HG02885 (cell line): ENCODE measurements around the gene CERS2.
A peak's percentile ranks its signal among the peaks of the same experiment; 100 is the strongest.

ENCODE experiments used
- ATAC-seq: cut with Tn5 transposase; IDR thresholded peaks from one replicate; pipeline ENCODE4 v1.9.1; 2021; ENCODE audit warnings: mild to moderate bottlenecking; ENCODE audit not compliant: unreplicated experiment, poor library complexity

The CERS2 gene

DNA sequence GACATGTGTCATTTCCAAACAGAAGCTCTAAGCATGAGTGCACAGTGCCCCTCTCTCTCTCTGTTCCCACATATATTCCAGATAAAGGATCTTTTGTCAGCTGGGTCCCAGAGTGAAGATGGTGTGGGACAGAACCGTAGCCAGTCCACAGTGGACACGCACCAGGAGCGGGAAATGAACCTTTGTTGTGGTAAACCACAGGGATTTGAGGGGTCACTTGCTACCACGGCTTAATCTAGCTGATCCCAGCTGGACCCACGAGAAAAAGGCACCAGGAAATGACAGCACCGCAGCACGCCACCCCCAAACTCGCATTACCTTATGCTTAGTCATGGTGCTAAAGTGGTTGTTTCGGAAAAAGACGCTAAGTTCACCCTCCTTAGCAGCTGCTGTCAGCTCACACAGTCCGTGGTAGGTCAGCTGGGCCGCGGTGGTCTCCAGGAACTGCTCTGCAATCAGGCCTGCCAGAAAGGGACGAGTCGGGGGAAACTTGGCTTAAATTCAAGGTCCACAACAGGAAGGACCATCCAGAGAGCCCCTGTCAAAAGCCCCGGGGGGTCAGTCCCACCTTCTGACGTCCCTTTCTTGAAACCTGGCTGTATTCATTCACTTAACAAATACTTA is 24.5 kb upstream of the CERS2 start:
- no peak for ATAC-seq

DNA sequence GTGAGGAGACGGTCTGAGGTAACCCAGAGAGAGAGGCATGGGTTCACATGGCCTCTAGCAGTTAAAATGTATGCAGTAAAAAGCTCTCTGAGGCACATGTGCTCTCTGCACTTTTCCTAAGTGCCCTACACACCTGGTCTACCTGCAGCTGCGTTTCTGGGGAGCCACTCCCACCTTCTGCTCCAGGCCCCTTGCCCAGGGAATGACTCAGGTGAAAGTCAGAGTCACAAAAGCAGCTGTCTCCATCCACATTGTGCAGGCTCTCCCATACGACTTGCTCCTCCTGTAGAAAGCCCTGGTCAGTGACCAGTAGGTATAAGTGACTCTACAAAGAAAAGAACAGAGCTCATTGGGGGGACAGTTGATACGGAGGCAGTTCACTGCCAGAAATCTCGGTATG is 23.3 kb upstream of the CERS2 start:
- no peak for ATAC-seq

DNA sequence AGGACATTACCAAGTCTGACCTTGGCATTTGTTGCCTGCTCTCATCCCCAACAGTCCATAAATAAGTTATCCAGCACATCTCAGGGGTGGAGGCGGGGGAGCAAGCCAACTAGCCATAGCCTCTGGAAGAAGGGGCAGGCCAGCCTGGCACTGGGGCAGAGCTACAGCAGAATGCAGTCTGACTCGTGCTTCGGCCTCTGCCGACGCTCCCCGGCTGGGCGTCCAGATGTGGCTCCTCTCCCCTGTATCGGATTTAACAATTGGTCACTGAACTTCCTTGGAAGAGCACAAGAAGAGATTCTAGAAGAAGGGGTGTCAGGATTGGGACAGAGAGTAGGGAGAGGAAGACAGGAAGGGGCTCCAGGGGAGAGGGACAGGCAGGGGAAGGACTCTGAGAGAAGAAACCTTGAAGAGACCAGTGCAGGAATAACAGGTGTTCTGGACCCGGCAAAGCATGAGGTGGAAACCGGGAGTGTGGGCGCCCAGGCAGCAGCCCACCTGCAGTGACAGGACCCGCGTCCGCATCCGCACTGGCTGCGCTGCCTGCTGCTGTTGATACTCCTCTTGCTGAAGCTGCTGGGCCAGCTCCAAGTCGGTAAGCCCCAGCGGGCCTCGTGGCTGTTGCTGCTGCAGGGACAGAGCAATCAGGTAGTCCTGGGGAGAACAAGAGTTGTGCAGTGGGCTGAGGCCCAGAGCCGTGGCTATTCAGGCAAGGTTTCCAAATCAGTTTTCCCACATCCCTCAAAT is 22.7 kb upstream of the CERS2 start:
- no peak for ATAC-seq

DNA sequence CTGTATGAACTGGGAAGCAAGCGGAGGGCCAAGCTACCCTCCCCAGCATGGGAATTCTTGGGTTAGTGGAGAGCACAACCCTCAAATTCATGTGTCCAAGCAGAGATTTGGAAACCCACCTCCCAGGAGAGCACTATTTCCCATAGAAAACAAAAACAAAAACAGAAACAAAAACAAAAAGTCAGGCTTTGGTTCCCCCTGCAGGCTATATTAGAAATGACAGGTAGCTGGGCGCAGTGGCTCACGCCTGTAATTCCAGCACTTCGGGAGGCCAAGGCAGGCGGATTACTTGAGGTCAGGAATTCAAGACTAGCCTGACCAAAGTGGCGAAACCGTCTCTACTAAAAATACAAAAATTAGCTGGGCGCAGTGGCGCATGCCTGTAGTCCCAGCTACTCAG is 21.3 kb upstream of the CERS2 start:
- ATAC-seq = no peak

DNA sequence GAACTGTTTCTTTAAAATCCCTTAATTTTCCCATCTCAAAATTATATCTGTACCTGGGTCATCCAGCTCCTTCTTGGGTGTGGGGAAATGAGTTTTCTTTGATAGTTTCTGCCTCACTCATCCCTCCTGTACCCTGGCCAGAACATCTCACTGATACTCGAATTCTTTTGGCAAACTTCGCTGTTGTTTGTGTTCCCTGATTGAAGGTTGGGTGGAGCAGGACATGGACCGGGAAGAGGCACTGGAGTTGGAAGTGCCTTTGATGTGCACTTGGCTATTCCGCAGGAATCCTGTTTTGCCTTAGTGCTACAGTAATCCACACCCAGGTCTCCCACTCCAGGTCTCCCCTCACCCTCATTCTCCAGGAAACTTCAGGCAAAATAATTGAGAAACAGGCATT is 20.8 kb upstream of the CERS2 start:
- ATAC-seq = no peak

DNA sequence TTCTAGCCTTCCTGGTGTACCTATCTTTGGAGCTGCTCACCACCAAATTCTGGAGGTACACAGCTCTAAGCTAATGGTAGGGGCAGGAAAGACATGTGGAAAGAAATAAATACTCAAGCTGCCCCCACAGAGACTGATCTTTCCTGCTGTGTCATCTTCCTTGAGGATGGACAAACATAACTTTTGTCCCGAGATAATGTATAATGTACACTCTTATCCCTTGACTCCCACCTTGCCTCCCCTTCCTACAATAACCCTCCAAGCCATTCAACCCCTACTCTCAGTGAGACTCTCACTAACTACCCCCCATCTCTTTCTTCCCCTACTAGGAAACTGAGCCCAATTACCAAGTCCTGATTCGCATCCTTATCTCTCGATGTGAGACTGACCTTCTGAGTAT is 19.6 kb upstream of the CERS2 start:
- ATAC-seq = no peak

DNA sequence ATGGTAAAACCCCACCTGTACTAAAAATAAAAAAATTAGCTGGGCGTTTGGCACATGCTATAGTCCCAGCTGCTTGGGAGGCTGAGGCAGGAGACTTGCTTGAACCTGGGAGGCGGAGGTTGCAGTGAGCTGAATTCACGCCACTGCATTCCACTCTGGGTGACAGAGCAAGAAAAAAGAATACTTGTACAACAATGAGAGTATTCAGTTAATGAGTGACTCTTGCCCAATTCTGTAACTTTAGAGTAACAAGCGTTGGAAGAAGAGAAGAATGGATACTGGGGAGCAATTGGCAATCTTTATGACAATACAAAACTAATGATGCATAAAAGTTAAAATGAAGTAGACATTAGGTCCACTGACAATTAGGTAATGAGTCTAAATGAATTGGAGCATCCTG is 18.0 kb upstream of the CERS2 start:
- no peak for ATAC-seq

DNA sequence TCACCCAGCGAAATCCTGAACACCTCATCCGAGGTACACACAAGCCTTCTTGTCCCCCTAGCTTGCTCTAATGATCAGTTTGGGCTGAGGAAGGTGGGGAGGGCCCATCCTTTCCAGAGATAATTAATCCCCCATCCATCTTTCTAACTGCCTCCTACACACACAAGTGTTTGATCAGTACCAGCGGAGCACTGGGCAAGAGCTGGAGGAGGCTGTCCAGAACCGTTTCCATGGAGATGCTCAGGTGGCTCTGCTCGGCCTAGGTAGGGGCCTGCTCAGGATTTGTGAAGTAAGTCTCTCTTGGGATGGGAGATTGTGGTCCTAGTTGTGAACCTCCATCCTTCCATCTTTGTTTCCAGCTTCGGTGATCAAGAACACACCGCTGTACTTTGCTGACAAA is 13.3 kb upstream of the CERS2 start:
- ATAC-seq = no peak

DNA sequence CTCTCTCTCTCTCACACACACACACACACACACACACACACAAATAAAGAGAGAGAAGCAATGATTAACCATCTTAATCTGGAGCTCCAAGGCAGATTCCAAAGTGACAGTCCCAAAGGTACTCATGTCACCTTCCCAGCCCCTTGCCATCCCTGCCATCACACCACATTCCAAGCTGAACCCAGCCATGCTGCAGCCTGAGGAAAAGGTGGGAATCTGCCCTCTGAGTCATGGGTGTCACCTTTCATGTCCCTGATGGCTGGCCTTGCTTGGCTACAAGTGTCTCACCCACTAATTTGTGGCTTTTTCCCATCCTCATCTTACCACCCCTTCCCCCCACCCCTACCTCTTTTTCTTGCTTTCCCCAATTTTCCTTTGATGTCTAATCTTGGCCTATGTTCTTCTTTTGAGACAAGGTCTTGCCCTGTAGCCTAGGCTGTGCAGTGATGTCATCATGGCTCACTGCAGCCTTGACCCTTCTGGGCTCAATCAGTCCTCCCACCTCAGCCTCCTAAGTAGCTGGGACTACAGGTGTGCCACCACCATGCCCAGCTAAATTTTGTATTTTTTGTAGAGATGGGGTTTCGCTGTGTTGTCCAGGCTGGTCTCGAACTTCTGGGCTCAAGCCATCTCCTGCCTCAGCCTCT is 10.7 kb upstream of the CERS2 start:
- ATAC-seq = no peak

DNA sequence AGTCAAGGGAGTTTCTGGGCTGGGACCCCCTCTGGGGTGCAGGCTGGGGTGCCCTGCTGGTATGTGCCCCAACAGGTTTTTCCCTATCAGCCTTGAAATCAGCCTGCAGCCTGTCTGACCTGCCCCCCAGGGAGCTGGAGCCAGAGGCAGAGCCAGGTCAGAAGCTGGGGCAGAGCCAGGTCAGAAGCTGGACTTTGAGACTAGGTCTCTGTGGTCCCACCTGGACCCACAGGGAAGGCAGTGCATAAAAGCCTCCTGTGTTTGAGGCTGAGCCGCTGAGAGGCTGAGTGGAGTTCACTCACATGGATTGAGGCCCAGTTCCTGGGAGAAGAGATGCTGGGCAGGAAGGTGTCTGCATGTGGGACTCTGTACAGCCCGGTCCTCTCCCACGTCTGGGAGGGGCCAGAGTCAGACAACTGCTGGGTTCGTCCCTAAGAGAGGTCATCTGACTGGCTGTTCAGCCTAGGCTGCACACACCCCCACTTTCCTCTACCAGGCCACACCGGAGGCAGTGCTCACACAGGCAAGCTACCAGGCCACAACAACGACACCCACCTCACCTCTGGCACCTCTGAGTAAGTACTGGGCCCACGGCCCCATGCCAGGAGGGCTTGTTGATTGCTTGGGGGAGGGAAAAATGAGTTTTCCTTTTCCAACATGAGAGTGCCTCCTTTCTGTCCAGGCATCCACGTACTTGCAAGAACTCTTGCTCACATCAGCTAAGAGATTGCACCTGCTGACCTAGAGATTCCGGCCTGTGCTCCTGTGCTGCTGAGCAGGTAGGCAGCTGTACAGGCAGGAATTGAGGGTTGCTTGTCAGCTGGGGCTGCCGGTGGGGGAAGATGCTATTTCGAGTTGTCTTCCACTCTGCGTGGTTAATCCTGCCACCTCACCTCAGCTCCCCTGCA is 7.4 kb upstream of the CERS2 start, which contains the start of gene ANXA9:
Gene ANXA9 (plus strand): TSS at position 488 of the 908 bp plus-strand sequence. CDS start 814 bp downstream, outside the sequence.
- no peak for ATAC-seq

DNA sequence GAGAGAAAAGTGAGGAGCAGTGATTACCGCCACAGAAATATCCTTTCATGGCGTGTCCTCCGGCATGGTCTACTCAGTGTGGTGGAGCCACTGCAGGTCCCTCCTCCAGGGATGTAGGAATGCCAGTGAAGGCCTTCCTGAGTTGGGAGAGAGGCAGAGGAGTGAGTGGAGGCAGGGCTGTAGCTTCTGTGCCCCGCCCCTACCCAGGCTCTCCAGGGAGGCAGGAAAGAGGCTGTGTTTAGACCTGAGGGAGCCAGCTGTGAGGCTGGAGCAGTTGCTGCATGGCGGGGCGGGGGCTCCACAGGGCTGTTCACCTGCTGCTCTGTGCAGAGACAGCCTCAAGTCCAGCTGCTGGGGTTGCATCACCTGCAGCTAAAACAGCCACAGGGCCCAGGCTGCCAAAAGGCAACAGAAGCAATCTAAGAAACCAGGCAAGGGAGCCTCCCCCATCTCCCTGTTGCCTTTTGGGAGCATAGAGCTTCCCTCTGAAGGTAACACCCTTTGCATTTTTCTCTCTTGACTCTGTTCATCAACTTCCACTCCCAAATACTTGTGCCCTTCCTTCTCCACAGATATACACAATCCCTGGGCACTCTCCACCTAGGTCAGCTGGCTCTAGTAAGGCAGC is 6.7 kb upstream of the CERS2 start:
- no peak for ATAC-seq

DNA sequence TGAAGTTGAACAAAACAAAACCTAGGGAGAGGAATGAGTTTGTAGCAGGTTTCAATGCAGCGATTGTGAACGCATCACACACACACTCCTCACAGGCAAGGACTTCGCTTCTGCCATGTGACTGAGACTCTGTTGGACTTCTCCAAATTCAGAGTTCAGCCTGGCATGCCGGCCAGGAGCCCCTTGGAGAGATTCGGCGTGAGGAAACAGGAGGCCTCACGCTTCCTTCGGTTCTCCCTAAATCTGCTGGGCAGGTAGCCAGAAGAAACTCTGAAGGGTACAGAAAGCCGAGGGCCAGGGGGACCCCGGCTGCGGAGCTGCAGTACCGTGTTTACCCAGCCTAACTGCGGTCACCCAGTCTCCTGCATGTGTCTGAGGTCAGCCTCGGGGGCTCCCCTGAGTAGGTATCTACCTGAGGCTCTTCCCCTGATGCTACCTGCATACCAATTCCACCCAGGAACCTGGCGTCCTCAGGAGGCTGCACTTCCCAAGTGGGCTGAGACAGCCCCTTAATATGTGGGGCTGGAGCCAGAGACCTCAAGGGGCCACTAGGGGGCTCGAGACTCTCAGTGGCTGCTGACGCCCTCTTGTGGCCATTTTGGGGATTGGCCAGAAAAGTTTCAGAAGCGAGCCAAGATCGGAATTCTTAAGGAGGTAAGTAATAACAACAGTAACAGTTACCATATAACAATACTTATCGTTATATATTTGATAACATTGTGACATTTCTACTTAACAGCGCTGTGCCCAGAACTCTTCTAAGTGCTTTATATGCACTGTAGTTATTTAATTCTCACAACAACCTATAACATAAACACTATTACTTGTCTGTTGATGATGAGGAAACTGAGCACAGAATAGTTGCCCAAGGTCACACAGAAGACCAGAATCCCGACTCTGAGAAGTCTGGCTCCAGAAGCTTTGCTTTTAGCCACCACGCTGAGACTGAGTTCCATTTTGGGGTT is 4.7 kb upstream of the CERS2 start:
- ATAC-seq = peak; percentile 45

DNA sequence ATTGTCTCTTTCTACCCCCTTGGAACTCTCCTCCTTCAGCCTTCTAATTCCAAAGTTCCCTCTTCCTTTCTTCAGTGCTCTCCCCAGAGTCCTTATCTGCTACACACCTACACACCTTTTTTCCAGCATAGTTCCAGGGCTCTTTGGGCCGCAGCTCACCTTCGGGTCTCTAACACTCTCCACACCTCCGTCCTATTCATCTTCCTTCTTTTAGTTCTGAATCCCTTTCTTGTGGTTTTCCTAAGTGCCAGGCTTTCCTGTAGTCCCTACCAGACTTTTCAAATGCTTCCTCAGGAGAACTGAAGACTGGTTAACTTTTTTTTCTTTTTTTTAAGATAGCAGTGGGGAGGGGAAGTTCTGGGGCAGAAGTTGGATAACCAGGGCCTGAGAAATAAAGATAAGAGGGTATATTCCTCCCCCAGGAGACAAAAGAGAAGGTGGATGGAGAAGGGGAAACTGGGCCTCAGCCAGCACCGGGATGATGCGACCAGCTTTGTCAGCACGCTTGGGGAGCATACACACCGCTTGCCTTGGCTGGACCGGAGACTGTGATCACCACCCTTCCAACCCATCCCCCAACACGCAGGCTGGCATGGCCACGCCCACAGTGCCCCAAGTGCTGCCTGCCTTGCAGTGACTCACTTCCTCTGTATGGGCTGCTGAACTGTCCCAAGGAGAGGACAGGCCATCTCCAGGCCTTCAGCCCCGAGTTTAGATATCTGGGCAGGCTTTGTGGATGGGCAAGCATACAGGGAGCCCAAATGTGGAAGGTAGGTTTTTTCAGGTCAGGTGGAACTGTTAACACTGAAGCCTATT is 2.5 kb upstream of the CERS2 start:
- ATAC-seq = no peak

DNA sequence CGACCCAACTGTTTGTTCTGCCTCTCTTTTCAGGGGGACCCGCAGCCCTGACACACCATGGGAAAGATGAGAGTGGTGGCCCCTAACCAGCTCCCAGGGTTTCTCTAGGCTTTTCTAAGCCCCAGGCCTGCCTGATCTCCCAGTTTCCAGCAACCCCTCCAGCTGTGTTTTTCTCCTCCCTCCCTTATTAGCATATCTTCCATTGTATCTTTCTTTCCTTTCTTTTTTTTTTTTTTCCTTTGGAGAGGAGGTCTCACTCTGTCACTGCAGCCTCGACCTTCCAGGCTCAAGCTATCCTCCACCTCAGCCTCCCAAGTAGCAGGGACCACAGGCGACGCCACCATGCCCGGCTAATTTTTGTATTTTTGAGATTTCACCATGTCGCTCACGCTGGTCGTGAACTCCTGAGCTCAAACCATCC is 1.8 kb upstream of the CERS2 start:
- ATAC-seq = no peak

DNA sequence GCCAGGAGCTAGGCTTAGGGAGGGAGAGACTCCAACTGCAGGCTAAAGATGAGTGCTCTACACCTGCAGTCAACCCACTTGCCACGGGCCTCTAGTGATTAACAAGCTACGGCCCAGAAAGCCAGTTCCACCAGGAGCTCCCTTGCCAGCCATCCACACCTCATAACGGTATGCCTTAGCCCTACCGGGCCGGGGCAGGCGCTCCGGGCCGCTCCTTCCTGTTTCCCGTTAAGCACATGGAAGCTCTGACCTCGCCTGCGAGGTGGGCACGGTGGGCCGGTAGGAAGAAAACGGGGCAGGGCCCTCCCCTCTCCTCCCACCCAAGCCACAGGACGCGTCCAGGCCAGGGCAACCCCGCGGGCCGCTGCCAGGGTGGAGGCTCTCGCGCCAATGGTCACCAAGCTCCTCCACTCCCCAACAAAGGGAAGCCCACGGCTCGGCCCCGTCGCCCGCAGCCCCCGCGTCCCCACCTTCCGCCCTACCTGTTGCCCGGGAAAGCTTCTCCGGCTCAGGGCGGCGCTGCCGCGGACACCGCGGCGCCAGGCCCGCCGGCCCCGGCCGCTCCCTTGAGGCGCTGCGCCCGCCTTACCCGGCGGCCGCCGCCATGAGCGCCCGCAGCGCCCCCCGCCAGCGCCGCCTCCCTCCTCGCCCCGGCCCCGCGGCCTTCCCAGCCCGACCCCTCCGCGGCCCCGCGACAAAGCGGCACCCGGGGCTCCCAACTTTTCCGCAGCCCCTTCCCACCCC is 627 bp downstream of the CERS2 start:
- peak; percentile 47 for ATAC-seq

DNA sequence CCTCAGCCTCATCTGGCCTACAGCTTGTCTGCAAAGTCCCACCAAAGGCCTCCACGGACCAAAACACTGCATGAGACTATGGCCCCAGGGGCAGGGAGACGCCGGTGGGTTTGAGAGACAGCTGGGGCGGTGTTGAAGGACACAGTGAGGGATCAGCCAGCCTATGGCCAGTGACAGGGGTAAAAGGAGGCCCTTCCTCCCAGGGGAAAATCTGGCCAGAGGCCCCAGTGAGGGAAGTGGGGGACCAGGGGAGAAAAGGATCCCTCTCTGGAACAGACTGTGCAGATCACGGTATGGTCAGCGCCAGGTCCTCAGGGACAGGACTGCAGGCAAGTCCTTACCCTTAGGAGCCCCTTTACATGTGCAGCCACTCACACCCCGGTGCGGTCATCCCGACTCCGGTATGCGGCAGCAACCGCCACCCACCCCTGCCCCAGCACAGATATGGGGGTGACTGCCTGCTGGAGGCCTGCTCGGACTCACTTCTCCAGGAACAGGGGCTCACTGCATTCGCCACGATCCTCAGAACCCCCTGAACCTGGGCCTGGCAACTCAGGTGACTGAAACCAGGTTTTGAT is 1.3 kb downstream of the CERS2 start:
- no peak for ATAC-seq

DNA sequence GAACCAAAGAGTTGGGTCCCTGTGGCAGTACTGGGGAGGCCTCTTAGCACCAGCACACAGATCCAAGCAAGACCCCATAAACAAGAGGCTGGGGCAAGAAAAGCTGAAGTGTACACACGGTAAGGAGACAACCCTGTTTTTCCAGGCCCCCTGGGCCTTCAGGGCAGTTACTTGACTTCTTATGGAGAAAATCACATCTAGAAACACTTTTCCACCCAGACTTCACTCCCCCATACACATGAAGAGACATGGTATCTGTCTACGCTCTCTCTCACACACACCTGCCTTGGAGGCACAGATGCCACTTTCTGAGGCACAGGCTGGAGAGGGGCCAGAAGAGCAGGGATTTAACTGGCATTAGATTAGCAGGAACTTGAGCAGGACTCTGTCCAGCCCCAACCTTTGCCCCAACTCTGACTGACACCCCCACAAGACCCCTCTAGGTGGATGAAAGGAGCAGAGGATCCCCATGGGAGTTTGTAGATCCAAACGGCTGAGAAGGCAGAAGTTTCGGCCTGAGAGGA is 2.2 kb downstream of the CERS2 start:
- no peak for ATAC-seq
